ENCODE measurements around the gene MSI1.

The MSI1 gene
- total RNA-seq: 0 to 0.07 reads per million in 2 donors

- DNase-seq: no peak
These were observed at the start of gene MSI1 for GRCh38 chr12:120368789-120369602. MSI1 (minus strand) TSS chr12:120369164; CDS start chr12:120369091, 73 bp downstream.

GRCh38 chr12:120417917-120418580, 49.1 kb upstream of the MSI1 start:
- no peak for DNase-seq

- DNase-seq: no peak
These were observed 47.7 kb upstream of the MSI1 start for GRCh38 chr12:120416490-120417216.

- DNase-seq: no peak
These were observed 45.1 kb upstream of the MSI1 start for GRCh38 chr12:120413901-120414695.

- DNase-seq: no peak
These were observed 43.5 kb upstream of the MSI1 start for GRCh38 chr12:120412421-120412820.

GRCh38 chr12:120408771-120409170, 39.8 kb upstream of the MSI1 start:
- no peak for DNase-seq

- DNase-seq: no peak
These were observed 37.6 kb upstream of the MSI1 start for GRCh38 chr12:120406553-120406952.

GRCh38 chr12:120406069-120406468, 37.1 kb upstream of the MSI1 start:
- DNase-seq: no peak

GRCh38 chr12:120404271-120404670, 35.3 kb upstream of the MSI1 start:
- DNase-seq: no peak

- DNase-seq: no peak
These were observed 34.9 kb upstream of the MSI1 start for GRCh38 chr12:120403869-120404268.

GRCh38 chr12:120402217-120402616, 33.3 kb upstream of the MSI1 start:
- no peak for DNase-seq

- DNase-seq: no peak
These were observed 30.6 kb upstream of the MSI1 start for GRCh38 chr12:120399531-120399930.

GRCh38 chr12:120397824-120398540, 29.0 kb upstream of the MSI1 start:
- DNase-seq: no peak

GRCh38 chr12:120394483-120395367, 25.8 kb upstream of the MSI1 start:
- no peak for DNase-seq

- DNase-seq: no peak
These were observed 21.7 kb upstream of the MSI1 start for GRCh38 chr12:120390540-120391120.

GRCh38 chr12:120388691-120389481, 19.9 kb upstream of the MSI1 start:
- no peak for DNase-seq

- no peak for DNase-seq
These were observed 12.9 kb upstream of the MSI1 start for GRCh38 chr12:120381752-120382419.

- no peak for DNase-seq
These were observed 9.1 kb upstream of the MSI1 start for GRCh38 chr12:120378036-120378435.

GRCh38 chr12:120377611-120378010, 8.6 kb upstream of the MSI1 start:
- no peak for DNase-seq

All from T-helper 9 cell (primary cell).